Stimulated activated CD4-positive, alpha-beta T cell treated with anti-CD3 and anti-CD28 coated beads, Interleukin-12 subunit alpha, Interleukin-12 subunit beta, amount 100 ng/mL, for 4 hours (primary cell): Measurements from ENCODE around the gene TSPYL1.

Source experiments
- DNase-seq: peaks from one replicate; pipeline ENCODE4 v3.0.0-alpha.2; 2020

Gene TSPYL1

DNA sequence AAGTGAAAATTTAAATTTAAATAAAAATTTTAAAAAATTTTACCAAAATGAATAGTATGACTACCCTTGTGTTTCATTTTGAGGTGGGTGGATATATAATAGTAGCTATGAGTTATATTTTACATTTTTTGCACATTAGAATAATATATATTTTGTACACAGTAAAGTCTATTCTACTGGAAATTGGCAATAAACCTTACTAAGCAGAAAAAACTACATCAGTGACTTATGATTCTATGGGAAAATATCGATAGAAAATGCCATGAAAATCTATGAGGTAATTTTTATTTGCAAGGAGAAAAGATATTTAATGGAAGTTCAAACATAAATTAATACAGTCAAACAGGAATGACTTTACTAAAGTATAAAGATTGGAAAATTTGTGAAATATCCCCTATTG lies 23.0 kb downstream of the TSPYL1 start:
- no peak for DNase-seq

DNA sequence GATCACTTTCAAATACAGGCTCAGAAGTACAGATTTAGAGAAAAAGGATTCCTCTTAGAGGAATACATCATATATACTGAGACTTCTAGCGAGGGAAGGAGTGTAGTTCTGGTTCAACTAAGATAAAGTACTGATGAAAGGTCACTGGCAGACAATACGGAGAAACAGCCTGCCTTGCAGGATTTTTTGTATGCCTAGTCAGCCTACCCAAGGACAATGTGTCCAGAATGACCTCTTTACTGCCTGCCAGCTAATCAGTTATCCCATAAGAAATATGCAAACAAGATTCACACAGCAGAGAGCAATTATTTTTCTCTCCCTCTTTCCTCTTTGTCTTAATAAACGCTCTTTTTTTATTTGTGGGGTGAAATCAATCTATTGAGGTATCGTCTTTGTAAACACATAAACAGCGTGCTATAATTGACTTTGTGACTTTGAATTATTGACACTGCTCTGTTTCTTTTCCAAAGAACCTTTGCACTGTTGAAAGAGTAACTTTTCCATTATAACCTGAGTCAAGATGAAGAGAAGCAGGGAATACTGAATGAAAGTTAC lies 24.4 kb downstream of the TSPYL1 start:
- DNase-seq, result no peak

DNA sequence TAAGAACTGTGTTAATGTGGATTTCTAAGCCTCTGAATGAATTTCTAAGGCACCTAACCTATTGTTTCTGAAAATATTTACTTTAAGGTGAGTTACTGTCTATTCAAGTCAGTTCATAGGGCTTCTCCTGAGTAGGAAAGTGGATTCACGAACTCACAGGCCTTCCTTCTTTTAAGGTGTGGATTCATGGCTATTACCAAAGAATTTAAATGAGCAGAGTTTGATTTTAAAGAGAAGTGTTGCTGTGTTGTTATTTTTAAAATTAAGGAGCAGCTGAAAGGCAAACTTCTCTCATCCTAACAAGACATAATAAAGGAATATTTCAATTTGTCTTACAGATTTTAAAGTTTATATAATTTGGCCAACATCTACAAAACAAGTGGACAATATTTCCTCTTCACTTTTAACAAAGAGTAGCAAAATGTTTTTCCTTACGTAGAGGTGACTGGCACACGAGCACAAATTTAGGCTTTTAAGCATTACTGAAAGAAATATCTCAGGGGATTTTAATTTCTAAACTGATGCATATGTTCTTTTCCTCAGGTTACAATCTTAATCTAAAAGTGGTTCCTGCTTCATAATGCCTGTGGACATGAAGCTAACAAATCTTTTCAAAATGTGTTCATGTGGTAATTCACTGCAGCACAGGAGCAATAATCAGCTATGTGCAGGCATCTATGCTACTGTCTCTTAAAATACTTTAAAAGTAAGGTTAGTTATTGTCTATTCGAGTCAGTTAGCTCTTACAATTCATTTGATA lies 25.3 kb downstream of the TSPYL1 start:
- no peak for DNase-seq

DNA sequence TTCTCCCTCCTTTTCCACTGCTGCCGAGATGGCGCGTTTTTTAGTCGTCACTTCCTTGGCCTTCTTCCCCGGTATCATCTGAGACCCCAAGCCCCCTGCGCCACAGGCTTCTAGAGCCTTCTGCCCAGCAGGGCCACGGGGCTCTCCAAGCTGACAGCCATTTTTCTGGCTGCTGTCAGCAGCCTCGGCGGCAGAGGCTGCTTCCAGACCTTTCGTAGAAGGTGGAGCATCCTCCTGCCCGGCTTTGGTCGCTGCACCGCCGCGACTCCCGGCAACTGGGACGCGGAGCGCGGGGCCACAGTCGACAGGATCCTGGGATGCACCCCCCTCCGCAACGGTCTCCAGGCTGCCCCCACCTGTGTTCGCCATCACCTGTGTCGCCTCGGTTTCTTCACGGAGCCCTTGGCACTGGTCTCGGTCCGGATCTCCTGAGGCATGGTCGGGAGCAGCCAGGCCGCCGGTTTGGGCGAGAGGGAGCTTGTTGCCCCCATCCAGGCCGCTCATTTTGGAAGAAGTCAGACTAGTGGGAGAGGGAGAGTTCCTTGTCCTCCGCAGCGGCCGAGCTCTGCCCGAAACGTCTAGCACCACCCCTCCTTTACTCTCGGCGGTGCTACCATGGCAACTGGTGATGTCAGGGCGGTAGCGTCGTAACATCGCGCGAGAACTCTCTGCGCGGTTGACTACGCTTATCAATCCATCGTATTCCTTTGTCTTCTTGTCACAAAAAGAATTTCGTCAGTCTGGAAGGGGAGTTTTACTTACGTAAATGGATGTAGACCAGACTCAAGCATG lies 26.0 kb downstream of the TSPYL1 start, which contains the start of gene TSPYL4:
TSPYL4 (minus strand) TSS at position 571 of the 792 bp plus-strand sequence; CDS start at position 504, 67 bp downstream.
- DNase-seq, result peak; percentile 83

DNA sequence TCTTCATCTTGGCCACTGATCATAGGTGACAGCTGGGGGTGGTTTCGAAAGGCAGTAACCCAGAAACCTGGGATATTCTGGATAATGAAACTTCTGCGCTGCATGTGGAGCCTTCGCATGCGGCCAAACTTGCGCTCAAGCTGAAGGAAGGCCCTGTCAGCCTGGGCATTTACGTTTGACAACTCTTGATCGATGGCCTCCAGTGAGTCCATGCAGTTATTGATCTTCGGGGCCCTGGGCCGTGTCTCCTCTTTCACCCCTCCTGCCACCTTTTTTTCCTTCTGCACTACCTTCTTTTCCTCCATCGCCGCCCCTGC lies 26.6 kb downstream of the TSPYL1 start:
- no peak for DNase-seq

DNA sequence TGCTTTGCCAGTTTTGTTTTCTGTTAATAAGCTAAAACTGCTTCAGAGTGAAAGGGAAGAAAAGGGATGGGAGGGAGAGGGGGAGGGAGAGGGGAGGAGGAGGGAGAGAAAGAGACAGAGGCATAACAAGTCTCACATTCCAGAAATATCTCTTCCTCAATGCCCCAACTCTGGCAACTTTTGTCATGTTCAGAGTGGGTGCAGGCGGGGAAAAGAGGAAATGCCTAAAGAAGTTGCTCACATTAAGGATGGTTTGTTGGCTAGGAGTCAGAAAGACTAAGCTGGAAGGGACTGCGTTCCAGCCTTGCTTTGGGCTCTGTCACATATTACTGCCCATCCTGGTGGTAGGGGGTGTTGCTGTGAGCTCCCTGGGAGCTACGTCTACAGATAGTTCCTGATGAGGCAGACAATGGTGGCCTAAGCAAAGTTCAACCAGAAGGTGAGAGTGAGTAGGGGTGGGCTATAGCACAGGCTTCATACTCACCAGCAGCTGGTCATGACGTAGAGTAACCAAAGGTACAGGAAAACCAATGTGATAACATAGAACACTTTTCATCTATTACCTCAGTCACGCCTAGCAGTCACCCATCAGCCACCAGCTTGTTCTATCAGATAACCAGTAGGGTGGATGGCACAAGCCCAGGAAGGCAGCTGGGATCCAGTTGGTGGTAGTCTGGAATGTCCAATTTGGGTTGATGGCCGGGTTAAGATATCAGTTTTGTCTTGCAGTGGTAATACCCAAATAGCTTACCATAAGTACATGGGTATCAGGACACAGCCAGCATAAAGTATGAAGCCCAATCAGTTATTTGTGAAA lies 28.0 kb downstream of the TSPYL1 start:
- DNase-seq, result no peak

DNA sequence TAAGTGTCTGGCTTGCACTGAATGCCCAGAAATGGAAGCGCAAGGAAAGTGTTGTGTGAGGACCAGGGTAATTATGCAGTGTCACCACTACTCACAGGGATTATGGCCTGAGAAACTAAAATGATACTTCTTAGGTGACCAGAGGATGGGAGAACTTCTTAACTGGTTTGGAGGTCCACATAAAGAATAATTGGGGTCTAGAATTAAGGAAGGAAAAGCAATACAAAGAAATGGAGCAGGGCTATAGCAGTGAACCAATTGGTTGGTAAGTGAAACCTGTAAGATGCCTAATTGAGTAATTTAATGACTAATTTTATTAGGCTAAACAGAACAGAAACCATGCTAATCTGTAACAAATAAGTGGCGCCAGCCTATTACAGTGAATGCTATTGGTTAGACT lies 31.2 kb downstream of the TSPYL1 start:
- DNase-seq, result no peak

DNA sequence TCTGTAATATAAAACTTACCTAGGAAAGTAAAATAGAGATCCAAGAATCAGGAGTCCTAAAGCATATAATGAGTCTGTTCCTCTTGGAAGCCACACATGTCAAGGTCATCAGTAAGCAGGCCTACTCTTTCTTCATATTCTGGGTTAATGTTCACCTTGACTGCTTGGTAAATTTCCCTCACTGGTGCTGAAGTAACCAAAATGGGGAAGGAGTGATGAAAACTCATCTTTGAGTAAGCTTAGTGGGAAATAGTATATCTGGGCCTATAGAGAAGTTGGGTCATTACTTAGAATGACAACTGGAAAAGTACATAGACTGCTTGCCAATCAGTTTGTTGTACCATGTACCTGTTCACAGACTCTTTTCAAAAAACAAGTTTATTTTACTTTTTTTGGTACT lies 32.4 kb downstream of the TSPYL1 start:
- DNase-seq, result no peak

DNA sequence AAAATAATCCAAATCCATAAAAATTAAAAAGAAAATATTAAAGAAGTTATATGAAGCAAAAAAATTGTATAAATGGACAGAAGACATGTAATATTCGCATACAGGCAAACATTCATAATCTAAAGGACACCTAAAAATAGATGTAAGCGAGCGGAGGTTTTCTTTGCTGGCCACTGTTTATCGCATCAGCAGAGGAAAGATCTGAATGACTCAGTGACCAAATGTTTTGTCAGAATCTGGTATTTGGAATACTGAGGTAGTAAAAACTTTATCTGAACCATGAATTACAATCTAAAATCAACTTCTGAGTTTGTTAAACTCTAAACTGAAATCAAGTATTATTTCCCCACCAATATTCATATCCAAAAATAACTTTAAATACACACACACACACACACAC lies 33.6 kb downstream of the TSPYL1 start:
- no peak for DNase-seq

DNA sequence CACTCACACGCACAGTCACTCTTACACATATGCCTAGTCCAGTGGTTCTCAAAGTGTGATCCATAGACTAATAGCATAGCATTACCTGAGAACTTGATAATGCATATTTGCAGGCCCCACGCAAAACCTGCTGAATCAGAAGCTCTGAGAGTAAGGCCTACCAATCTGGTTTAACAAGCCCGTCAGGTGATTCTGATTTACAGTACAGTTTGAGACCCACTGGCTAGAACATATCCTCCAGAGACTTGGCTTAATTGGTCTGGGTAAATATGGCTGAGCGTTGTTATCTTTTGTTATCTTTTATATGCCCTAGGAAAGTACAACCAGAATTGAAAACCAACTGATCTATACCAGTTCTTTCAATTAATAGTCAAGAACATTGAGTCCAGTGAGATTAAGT lies 35.4 kb downstream of the TSPYL1 start:
- DNase-seq, result no peak

DNA sequence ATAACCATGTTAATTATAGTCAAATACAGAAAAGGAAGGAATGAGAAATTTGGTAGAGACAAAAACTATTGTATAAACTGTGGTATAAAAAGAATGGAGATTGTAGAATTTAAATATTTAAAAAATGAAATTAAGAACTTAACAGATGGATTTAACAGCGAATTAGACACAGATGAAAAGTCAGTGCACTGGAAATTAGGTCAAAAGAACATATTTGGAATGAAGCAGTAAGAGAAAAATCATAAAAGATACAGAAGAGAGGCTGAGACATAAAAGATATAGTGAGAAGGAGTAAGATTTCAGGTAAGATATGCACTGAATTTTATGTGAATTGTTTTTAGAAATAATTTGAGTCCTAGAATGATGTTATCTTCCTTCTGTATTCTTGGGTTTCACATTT lies 39.9 kb downstream of the TSPYL1 start:
- no peak for DNase-seq

DNA sequence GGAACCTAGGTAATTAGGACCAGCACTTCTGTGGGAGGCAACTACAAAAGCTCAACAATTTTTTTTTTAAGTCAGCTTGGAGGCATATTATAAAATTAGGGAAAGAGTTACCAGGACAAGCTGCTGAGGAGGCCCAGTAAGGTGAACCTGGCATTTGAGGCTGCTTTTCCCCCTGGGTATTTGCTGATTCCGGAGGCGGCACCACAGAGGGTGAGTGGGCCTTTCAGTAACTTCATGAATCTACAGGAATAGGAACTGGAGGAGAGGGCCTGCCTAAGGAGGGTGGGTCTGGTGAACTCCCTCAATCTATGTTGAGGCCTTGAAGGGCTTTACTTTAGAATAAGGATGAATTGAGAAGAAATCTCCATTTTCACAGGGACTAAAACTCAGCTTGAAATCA lies 40.5 kb downstream of the TSPYL1 start:
- DNase-seq, result no peak

DNA sequence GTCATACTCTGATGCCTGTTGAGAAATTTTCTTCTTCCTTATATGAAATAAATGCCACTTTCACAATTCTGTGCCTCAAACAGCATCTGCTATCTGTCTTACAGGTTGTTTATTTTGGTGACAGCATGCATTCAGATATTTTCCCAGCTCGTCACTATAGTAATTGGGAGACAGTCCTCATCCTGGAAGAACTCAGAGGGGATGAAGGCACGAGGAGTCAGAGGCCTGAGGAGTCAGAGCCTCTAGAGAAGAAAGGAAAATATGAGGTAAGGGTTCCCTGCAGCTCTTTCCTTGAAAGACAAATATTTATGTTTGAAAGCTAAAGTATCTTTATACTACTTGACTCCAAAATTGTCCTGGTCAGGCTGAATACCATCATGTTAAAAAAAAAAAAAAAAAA lies 41.6 kb downstream of the TSPYL1 start:
- DNase-seq, result no peak

DNA sequence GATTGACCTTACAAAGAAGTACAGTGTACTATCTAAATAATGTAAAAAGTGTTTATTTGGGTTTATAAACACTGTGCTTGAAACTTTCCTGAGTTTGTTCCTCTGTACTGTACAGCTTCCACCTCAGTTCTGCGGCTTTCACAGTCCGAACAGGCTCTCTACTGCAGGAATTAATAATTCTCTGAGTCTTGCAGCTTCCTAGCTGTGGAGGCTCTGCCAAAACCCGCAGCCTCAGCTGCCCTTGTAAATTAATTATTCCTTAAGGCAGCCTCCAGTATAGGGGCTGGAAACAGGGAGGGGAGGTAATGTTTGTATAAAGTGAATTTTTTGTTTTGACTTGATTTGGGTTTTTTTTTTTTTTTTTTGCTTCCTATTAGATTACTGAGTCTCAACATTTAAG lies 45.0 kb downstream of the TSPYL1 start:
- DNase-seq, result no peak

DNA sequence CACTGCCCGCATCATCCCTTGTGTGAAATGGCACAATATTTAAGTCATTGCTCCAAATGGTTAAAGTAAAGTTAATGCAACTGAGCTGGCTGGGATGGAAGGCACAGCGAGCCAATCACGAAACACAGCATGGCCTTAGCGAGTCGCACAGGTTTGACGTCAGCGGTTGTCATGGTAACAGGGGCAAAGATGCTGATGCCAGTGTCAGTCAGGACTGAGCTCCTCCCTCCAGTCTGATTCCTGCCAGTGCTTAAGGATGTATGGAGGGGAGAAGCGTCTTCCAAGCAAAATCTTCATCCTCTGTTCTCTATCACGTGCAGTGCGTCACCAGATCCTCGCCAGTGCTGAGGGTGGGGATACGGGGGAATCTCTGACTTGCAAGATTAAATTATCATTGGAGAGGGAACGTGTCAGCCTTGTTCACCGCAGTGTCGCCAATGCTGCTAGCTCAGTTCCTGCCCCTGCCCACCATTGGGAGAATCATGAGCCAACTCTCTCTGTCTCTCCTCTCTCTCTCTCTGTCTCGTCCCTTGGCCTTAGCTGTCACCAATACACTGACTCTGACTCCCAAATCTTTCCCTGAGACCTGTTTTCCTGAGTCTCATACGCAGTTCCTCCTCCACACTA lies 50.3 kb downstream of the TSPYL1 start:
- no peak for DNase-seq
